H1 (cell line): ENCODE measurements around the gene HS1BP3. TPM values are rescaled to one million over a fixed set of nuclear protein-coding genes. Genes with fewer than 3 reads are reported as not detected.

Experiments used
- BACH1 ChIP-seq: IDR thresholded peaks from 2 replicates; pipeline ENCODE4 v1.6.1; 2012; ENCODE audit warnings: low read length, improper control_type of control experiment
- JUN ChIP-seq: IDR thresholded peaks from 2 replicates; pipeline ENCODE4 v1.6.1; 2011; ENCODE audit warnings: low read depth, mild to moderate bottlenecking, improper control_type of control experiment, low read length
- polyA plus RNA-seq, 7 experiments: library from polyadenylated mRNA; depleted of rRNA in 3 of 7; stranded (reverse) in 5 of 7; unstranded in 2 of 7; fragments of >200 nt in 5 of 7; fragments of 200-250 nt in 2 of 7; gene quantifications; 1 replicate in 5 of 7; 2 replicates in 1 of 7; 4 replicates in 1 of 7; pipeline versions ENCODE4 v1.2.1 to v1.2.3, GENCODE V29; 2011 to 2013; ENCODE audit warnings: missing spikeins in 2 of 7, mixed read lengths in 2 of 7
- total RNA-seq: library from RNA; stranded (reverse); fragmentation: NEBNext Ultra II Directional; extraction: Animal tissue kit (Norgen Biotek cat#: 25700); gene quantifications from 2 replicates; pipeline ENCODE4 v1.2.1, GENCODE V29; 2021

Gene HS1BP3
- total and polyA plus RNA-seq, 2 of the 8 experiments (the other 6 are each of a cell fraction or from before 2014, with no cell fraction given), result 11.1 to 11.3 TPM

DNA sequence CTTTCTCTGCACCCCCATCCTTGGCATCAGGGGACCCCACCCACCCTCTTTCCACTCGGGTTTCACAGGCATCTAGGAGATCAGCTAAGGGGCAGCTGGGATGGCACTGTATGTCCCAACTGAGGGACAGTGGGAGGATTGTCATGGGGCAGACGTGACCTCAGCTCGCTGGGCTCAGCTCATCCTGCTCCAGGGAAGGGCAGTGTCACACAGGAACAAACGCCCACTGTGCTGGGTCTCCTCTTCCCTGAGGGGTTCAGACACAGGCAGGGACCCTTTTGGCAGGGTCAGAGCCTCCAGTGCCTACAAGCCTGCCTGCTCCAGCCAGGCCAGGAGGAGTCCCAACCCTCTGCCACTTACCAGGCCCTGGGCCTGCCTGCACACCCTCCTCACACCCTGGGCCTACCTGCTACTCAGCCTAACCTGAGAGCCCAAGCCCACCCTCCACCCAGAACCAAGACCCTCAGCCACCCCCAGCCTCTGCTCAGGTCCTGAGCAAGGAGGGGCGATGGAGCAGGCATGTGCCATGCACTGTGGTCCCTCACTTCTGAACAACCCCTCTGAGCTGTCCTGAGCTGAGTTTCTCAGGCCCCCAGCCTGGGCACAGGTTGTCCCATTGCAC, 68.2 kb downstream of the HS1BP3 start (continued):
- TF ChIP-seq JUN (no peak), BACH1 (no peak)
- TF ChIP-seq, all 59 proteins: peak for 0
